Fibroblast of villous mesenchyme (primary cell): Measurements from ENCODE around the gene ZNF350. TPM values are rescaled to one million over a fixed set of nuclear protein-coding genes. Genes with fewer than 3 reads are reported as not detected.

ENCODE experiments used
- DNase-seq: peaks from one replicate; pipeline ENCODE4 v3.0.0-alpha.2; 2010; ENCODE audit warnings: low read depth
- H3K4me3 ChIP-seq: 2 replicates; pipeline ENCODE4 v1.5.1; 2011; ENCODE audit warnings: low read depth, mild to moderate bottlenecking, low read length
- CTCF ChIP-seq: IDR thresholded peaks from 2 replicates; pipeline ENCODE4 v1.5.1; 2012; ENCODE audit warnings: low read depth, mild to moderate bottlenecking, low read length; ENCODE audit not compliant: insufficient read depth
- total RNA-seq: library from RNA; depleted of rRNA; stranded (reverse); fragments of >200 nt; gene quantifications from 2 replicates; pipeline ENCODE4 v1.2.3, GENCODE V29; 2012

The ZNF350 gene
- total RNA-seq, 1 donor, result 7.8 TPM

- DNase-seq, result no peak
- no peak overlapping the region for H3K4me3 ChIP-seq
- TF ChIP-seq CTCF, result no peak
These were observed 70.5 kb downstream of the ZNF350 start for GRCh38 chr19:51916167-51916566.

- no peak for TF ChIP-seq CTCF
- no peak overlapping the region for H3K4me3 ChIP-seq
- no peak for DNase-seq
These were observed 71.2 kb downstream of the ZNF350 start for GRCh38 chr19:51915324-51915867.

Other genes starting within 250 kb of the ZNF350 start
- not detected in 2 replicates for gene FPR1, start 235.0 kb downstream of the ZNF350 start, total RNA-seq
- gene FPR2, start 225.7 kb downstream of the ZNF350 start, total RNA-seq, result not detected in 2 replicates
- gene FPR3, start 191.7 kb downstream of the ZNF350 start, total RNA-seq, result not detected in 2 replicates
- gene ZNF577, start 98.9 kb downstream of the ZNF350 start, total RNA-seq, result 3.5 and 4.2 TPM in 2 replicates
- gene ZNF649, start 81.8 kb downstream of the ZNF350 start, total RNA-seq, result 6.4 and 12.1 TPM in 2 replicates
- 5.2 and 10.8 TPM in 2 replicates for gene ZNF613, start 59.4 kb downstream of the ZNF350 start, total RNA-seq
- gene ZNF615, start 21.4 kb upstream of the ZNF350 start, total RNA-seq, result 9.0 and 9.9 TPM in 2 replicates
- 7.7 and 12.1 TPM in 2 replicates for gene ZNF614, start 41.5 kb upstream of the ZNF350 start, total RNA-seq
- gene ZNF432, start 62.0 kb upstream of the ZNF350 start, total RNA-seq, result 7.4 and 10.8 TPM in 2 replicates
- 22.9 and 41.9 TPM in 2 replicates for gene ZNF841, start 108.9 kb upstream of the ZNF350 start, total RNA-seq
- gene ZNF616, start 153.1 kb upstream of the ZNF350 start, total RNA-seq, result 7.4 and 12.5 TPM in 2 replicates
- 7.1 and 11.7 TPM in 2 replicates for gene ZNF836, start 184.8 kb upstream of the ZNF350 start, total RNA-seq
- 122 and 166 TPM in 2 replicates for gene PPP2R1A, start 203.2 kb upstream of the ZNF350 start, total RNA-seq